Activated naive CD8-positive, alpha-beta T cell (primary cell): Measurements from ENCODE around the gene TANGO2.
"Not testable (repeated sequence)": the region's sequence is repeated elsewhere in the genome, so short reads cannot be mapped to it uniquely, and the experiment has no call there.

Experiments
- H3K27ac Mint-ChIP-seq: one replicate; pipeline ENCODE4 v1.8.0; 2021; ENCODE audit warnings: mixed read lengths
- H3K27me3 Mint-ChIP-seq: one replicate; pipeline ENCODE4 v1.8.0; 2021; ENCODE audit warnings: mixed read lengths
- H3K36me3 Mint-ChIP-seq: one replicate; pipeline ENCODE4 v1.8.0; 2021; ENCODE audit warnings: mixed read lengths
- H3K4me1 Mint-ChIP-seq: one replicate; pipeline ENCODE4 v1.8.0; 2021; ENCODE audit warnings: low read depth, mixed read lengths
- H3K4me3 Mint-ChIP-seq: one replicate; pipeline ENCODE4 v1.8.0; 2021; ENCODE audit warnings: mild to moderate bottlenecking, mixed read lengths
- H3K9me3 Mint-ChIP-seq: one replicate; pipeline ENCODE4 v1.8.0; 2021; ENCODE audit warnings: low read depth, mixed read lengths

TANGO2 gene

DNA sequence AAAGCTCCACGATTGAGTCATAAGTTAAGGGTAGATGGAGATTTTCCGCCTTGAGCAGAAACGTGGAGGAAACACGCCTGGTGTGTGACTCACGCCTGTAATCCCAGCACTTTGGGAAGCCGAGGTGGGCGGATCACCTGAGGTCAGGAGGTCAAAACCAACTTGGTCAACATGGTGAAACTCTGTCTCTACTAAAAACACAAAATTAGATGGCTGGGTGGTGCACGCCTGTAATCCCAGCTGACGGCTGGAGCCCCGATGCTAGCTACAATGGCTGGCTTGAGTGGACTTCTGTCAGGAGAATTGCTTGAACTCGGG is 41.8 kb downstream of the TANGO2 start:
- Mint-ChIP-seq H3K4me3 (no peak overlapping the region), H3K9me3 (no peaks in the 10 kb centered on the region), H3K27me3 (no peaks in the 10 kb centered on the region), H3K36me3 (no peaks in the 10 kb centered on the region), H3K4me1 (no peaks in the 10 kb centered on the region), H3K27ac (no peak overlapping the region)

- Mint-ChIP-seq H3K4me3 (no peak overlapping the region), H3K9me3 (no peaks in the 10 kb centered on the region), H3K4me1 (no peaks in the 10 kb centered on the region), H3K36me3 (no peaks in the 10 kb centered on the region), H3K27ac (no peak overlapping the region), H3K27me3 (no peaks in the 10 kb centered on the region)
Measured at GRCh38 chr22:20063271-20064139, 42.6 kb downstream of the TANGO2 start.

DNA sequence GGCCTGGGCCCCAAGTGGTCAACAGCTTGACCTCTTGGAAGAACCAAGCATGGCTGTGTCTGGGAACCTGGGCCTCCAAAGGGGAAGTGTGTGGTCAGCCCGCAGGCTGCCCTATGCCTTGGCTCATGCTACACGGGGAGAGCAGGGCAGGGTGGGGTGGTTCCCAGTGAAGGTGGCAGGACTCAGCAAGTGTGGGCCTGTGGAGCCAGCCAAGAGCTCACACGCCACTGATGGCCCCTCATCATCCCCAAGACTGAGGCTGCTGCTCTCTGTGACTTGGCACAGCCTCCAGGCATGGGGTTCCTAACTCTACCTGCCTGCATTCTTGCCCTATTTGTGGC is 43.2 kb downstream of the TANGO2 start:
- no peaks in the 10 kb centered on the region for H3K4me1 Mint-ChIP-seq
- H3K27me3 Mint-ChIP-seq: no peaks in the 10 kb centered on the region
- no peak overlapping the region for H3K27ac Mint-ChIP-seq
- no peaks in the 10 kb centered on the region for H3K9me3 Mint-ChIP-seq
- H3K4me3 Mint-ChIP-seq: no peak overlapping the region
- H3K36me3 Mint-ChIP-seq: no peaks in the 10 kb centered on the region

DNA sequence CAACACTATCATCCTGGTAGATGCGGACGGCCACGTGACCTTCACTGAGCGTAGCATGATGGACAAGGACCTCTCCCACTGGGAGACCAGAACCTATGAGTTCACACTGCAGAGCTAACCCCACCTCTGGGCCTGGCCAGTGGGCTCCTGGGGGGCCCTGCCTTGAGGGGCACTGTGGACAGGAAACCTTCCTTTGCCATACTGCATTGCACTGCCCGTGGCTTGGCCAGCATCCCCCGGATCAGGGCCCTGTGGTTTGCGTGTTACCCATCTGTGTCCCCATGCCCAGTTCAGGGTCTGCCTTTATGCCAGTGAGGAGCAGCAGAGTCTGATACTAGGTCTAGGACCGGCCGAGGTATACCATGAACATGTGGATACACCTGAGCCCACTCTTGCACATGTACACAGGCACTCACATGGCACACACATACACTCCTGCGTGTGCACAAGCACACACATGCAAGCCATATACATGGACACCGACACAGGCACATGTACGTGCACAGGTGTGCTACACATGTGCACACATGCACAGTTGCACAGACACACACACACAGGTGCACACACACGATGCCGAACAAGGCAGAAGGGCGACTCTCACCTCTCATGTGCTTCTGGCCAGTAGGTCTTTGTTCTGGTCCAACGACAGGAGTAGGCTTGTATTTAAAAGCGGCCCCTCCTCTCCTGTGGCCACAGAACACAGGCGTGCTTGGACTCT is 43.8 kb downstream of the TANGO2 start:
- Mint-ChIP-seq H3K36me3 (no peaks in the 10 kb centered on the region), H3K4me3 (no peak overlapping the region), H3K9me3 (no peaks in the 10 kb centered on the region), H3K27ac (no peak overlapping the region), H3K27me3 (no peaks in the 10 kb centered on the region), H3K4me1 (no peaks in the 10 kb centered on the region)

- Mint-ChIP-seq H3K36me3 (no peaks in the 10 kb centered on the region), H3K27ac (no peak overlapping the region), H3K4me1 (no peaks in the 10 kb centered on the region)
Measured at GRCh38 chr22:20065896-20066616, 45.1 kb downstream of the TANGO2 start.

GRCh38 chr22:20066617-20067383 is 45.9 kb downstream of the TANGO2 start:
- Mint-ChIP-seq H3K4me1 (no peaks in the 10 kb centered on the region), H3K9me3 (no peaks in the 10 kb centered on the region), H3K4me3 (no peak overlapping the region), H3K27me3 (no peaks in the 10 kb centered on the region), H3K36me3 (no peaks in the 10 kb centered on the region), H3K27ac (no peak overlapping the region)

More at GRCh38 chr22:20065896-20066616, 45.1 kb downstream of the TANGO2 start:
- H3K9me3 Mint-ChIP-seq: no peaks in the 10 kb centered on the region
- H3K4me3 Mint-ChIP-seq: no peak overlapping the region
- no peaks in the 10 kb centered on the region for H3K27me3 Mint-ChIP-seq

GRCh38 chr22:20067384-20067682 is 46.4 kb downstream of the TANGO2 start:
- not testable (repeated sequence) for H3K27ac Mint-ChIP-seq

DNA sequence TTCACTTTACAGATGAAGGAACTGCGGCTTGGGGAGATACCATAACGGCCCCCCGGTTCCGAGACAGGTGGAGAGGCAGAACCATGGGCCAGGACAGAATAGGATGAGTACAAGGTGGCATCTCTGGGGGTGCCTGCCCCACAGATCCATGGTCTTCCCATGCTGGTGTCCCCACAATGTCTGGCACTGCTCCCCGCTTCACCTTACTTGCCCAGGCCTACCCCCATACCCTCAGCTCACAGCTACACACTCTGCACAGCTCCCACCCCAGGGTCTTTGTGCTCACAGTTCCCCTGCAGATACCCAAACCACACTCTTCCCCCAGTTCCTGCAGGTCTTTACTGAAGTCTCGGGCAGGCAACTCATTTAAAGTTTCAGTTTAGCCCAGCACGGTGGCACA is 47.7 kb downstream of the TANGO2 start:
- Mint-ChIP-seq H3K4me3 (no peak overlapping the region), H3K27me3 (no peaks in the 10 kb centered on the region), H3K9me3 (no peaks in the 10 kb centered on the region), H3K27ac (no peak overlapping the region), H3K36me3 (no peaks in the 10 kb centered on the region), H3K4me1 (no peaks in the 10 kb centered on the region)

More at GRCh38 chr22:20067384-20067682, 46.4 kb downstream of the TANGO2 start:
- not testable (repeated sequence) for H3K36me3 Mint-ChIP-seq, H3K4me3 Mint-ChIP-seq, H3K27me3 Mint-ChIP-seq, H3K9me3 Mint-ChIP-seq, H3K4me1 Mint-ChIP-seq

- H3K36me3 Mint-ChIP-seq: no peaks in the 10 kb centered on the region
- H3K9me3 Mint-ChIP-seq: no peaks in the 10 kb centered on the region
- no peak overlapping the region for H3K27ac Mint-ChIP-seq
- H3K27me3 Mint-ChIP-seq: no peaks in the 10 kb centered on the region
- no peak overlapping the region for H3K4me3 Mint-ChIP-seq
- H3K4me1 Mint-ChIP-seq: no peaks in the 10 kb centered on the region
Measured at GRCh38 chr22:20069331-20070042, 48.6 kb downstream of the TANGO2 start.

- H3K4me3 Mint-ChIP-seq: no peak overlapping the region
- H3K9me3 Mint-ChIP-seq: no peaks in the 10 kb centered on the region
- H3K27me3 Mint-ChIP-seq: no peaks in the 10 kb centered on the region
- no peak overlapping the region for H3K27ac Mint-ChIP-seq
- no peaks in the 10 kb centered on the region for H3K4me1 Mint-ChIP-seq
- H3K36me3 Mint-ChIP-seq: no peaks in the 10 kb centered on the region
Measured at GRCh38 chr22:20071524-20071972, 50.6 kb downstream of the TANGO2 start.

DNA sequence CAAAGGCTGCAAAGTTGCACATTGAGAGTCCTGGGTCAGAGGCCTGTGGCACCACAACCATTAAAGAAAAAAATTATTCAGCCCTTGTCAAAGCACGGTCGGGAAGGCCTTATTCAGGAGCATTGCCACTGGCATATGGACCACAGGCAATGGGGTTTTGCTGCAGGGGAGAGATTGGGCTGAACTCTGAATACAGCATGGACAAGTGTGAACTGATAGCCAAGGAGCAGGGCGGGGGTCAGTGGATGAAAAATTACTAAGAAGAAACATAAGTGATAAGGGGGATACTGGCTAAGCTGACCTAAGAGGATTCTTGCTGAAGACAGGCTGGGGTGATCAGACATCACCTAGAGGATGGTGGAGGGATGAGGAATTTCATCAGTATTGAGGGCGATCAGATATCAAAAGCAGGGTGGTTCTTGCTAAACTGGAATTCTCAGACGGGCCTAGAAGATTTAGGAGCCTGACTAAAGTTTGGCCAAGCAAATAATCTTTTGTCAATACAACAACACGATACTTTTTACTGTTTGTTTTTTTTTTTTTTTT is 55.8 kb downstream of the TANGO2 start:
- Mint-ChIP-seq H3K27me3 (no peaks in the 10 kb centered on the region), H3K27ac (no peak overlapping the region), H3K4me3 (no peak overlapping the region), H3K36me3 (no peaks in the 10 kb centered on the region), H3K9me3 (no peaks in the 10 kb centered on the region), H3K4me1 (peaks cover 11% of the 10 kb centered on the region)

GRCh38 chr22:20079745-20080444 is 59.0 kb downstream of the TANGO2 start, which contains the start of gene DGCR8:
Gene DGCR8 (plus strand): TSS chr22:20080241. CDS start chr22:20085964, 5,723 bp downstream.
- Mint-ChIP-seq H3K27me3 (no peaks in the 10 kb centered on the region), H3K4me1 (peaks cover 38% of the 10 kb centered on the region), H3K4me3 (peak within 1 kb of the TSS; percentile 90), H3K9me3 (no peaks in the 10 kb centered on the region), H3K36me3 (no peaks in the 10 kb centered on the region), H3K27ac (peak within 1 kb of the TSS; percentile 85)

GRCh38 chr22:20080445-20080775 is 59.5 kb downstream of the TANGO2 start:
- Mint-ChIP-seq H3K9me3 (no peaks in the 10 kb centered on the region), H3K36me3 (no peaks in the 10 kb centered on the region), H3K27me3 (no peaks in the 10 kb centered on the region), H3K4me3 (peak overlapping the region; percentile 82), H3K27ac (peak overlapping the region; percentile 85), H3K4me1 (peaks cover 43% of the 10 kb centered on the region)
